Astrocyte (in vitro differentiated cells and primary cell): ENCODE data around the gene ADGRB3.

Experiments used
- EZH2 ChIP-seq: IDR thresholded peaks from 2 replicates; pipeline ENCODE4 v1.6.1; 2012; ENCODE audit warnings: mild to moderate bottlenecking, low read length, inconsistent platforms; ENCODE audit not compliant: insufficient read depth
- TF ChIP-seq, protein P1 (sequence below): IDR thresholded peaks from 2 replicates; pipeline ENCODE4 v1.5.1; 2011; ENCODE audit warnings: low read depth, mild to moderate bottlenecking, inconsistent platforms, low read length, moderate library complexity; ENCODE audit not compliant: insufficient read depth

- TF ChIP-seq EZH2, result no peak
- TF ChIP-seq, protein P1, sequence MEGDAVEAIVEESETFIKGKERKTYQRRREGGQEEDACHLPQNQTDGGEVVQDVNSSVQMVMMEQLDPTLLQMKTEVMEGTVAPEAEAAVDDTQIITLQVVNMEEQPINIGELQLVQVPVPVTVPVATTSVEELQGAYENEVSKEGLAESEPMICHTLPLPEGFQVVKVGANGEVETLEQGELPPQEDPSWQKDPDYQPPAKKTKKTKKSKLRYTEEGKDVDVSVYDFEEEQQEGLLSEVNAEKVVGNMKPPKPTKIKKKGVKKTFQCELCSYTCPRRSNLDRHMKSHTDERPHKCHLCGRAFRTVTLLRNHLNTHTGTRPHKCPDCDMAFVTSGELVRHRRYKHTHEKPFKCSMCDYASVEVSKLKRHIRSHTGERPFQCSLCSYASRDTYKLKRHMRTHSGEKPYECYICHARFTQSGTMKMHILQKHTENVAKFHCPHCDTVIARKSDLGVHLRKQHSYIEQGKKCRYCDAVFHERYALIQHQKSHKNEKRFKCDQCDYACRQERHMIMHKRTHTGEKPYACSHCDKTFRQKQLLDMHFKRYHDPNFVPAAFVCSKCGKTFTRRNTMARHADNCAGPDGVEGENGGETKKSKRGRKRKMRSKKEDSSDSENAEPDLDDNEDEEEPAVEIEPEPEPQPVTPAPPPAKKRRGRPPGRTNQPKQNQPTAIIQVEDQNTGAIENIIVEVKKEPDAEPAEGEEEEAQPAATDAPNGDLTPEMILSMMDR, result no peak
These were observed 391.2 kb downstream of the ADGRB3 start for GRCh38 chr6:69026243-69026642.
